ENCODE data around the gene TMEM63C.

DNA sequence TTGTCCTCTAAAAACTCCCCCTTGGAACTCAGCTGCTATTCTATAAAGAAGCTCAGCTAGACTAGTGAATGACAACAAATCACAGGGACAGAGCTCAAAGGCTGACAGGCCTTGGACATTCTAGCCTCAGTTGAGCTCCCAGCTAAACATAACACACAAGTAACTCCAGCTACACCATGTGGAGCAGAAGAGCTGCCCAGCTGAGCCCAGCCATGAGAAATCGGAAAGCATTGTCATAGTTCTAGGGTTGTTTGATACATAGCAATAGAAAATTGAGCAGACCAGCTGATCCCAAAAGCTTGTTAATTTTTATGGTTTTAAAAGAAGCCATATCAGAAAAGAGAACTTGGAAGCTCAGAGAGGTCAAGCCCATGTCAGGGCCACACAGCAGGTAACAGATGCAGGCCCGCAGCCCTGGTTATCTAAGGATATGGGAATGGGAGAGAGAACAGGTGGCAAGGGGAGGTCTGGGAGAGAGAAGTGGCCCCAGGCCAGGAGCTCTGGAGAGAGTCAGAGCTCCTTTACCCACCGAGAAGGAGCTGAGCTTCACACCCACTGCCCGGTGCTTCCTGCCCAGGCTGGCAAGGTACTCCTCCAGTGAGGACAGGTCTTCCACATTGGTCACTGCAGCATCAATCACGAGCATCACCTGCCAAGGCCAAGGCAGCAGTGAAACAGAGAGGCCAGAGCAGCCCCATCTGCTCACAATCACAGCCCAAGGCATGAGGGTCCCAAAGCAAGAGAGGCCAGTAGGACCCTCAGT lies 86.5 kb downstream of the TMEM63C start:
- no peak for TF ChIP-seq CTCF (IDR thresholded peaks at IDR 0.05; ENCODE audit: poor library complexity, severe bottlenecking)
- TF ChIP-seq MXI1 (conservative IDR thresholded peaks at IDR 0.05; ENCODE audit: poor library complexity, severe bottlenecking): no peak
- no peak for TF ChIP-seq POLR2AphosphoS5 (IDR thresholded peaks at IDR 0.05)

Measured in neural cell (in vitro differentiated cells).